Skeletal muscle cell (primary cell): ENCODE data around the gene LAYN.

Source experiments
- DNase-seq: peaks from one replicate; pipeline ENCODE4 v3.0.0-alpha.2; 2010; ENCODE audit warnings: low read depth
- H3K4me3 ChIP-seq: 2 replicates; pipeline ENCODE4 v1.5.1; 2011; ENCODE audit warnings: low read depth, mild to moderate bottlenecking, control low read depth, low read length, moderate library complexity

The LAYN gene

DNA sequence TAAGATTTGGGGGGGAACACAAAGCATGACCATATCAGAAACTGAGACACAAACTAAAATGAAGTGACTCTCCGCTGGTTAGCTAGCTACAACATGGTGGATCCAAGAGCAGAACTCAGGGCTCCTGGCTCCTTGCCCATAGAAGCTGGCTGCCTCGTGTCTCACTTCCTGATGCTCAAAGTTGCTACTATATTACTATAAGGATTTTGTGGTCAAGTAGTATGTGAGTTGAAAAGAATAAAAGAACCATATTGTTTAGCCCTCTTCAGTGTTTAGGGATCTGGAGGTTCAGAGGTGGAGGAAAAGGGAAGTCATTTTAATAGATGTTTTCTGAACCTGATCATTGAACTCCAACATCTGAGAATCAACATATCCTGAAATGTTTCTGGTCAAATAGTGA, 44.9 kb downstream of the LAYN start:
- DNase-seq: no peak
- no peak overlapping the region for H3K4me3 ChIP-seq

DNA sequence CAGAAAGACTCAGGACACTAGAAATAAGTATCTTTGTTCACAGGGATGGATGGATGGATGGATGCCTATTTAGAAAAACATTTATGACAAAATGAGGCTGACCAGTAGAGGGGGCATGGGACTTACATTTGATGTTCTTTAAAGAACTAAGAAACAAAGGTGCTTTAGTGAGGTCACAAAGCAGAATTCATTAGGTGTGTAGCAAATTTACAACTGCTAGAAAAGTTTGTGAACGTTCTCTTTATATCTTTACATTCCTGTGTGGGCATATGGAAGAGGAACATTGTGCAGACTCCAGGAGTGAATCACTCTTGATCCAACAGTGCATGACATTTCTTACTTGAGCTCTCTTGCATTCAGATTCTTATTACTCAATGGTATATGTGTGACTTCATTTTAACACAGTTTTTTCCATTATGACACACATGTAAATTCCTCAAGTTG, 45.9 kb downstream of the LAYN start:
- no peak for DNase-seq

DNA sequence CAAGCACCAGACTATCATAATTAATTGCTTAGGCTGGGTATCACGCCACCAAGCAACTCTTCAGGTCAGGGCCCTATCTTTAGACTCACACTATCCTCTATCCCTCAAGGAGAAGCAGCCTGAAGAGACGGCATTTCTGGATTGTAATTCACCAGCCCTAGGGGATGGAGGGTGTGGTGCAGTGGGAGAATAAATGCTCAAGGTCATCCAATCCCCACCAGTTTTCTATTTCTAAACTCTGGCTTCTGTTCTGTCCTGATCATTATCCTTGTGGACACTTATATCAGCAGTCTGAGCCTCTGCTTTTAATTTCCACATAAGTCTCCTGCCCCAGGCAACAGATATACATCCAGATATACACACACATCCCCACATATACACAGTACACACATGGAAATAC, 48.6 kb downstream of the LAYN start:
- DNase-seq: no peak
- H3K4me3 ChIP-seq: no peak overlapping the region

More for the DNA sequence above, 45.9 kb downstream of the LAYN start:
- no peak overlapping the region for H3K4me3 ChIP-seq

DNA sequence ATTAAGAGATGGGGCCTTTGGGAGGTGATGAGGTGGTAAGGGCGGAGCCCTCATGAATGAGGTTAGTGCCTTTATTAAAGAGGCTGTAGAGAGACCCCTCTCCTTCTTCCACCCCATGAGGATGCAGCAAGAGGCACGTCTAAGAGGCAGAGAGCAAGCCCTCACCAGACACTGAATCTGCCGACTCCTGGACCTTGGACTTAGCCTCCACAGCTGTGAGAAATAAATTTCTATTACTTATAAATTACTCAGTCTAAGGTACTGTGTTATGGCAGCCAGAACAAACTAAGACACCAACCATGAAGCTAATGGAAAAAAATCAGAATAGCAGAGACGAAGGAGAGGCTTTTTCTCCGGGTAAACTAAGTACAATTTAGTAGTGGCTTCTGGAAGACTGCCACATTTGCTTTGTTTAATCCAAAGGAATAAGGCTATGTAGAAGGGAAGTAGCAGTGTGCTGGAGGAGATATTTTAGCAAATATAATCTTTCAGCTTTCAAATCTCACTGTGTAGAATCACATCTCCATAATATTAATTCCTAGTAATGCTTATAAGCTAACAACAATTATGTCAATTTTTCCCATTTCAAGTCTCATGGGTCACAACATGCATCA, 49.5 kb downstream of the LAYN start:
- no peak for DNase-seq
- no peak overlapping the region for H3K4me3 ChIP-seq

DNA sequence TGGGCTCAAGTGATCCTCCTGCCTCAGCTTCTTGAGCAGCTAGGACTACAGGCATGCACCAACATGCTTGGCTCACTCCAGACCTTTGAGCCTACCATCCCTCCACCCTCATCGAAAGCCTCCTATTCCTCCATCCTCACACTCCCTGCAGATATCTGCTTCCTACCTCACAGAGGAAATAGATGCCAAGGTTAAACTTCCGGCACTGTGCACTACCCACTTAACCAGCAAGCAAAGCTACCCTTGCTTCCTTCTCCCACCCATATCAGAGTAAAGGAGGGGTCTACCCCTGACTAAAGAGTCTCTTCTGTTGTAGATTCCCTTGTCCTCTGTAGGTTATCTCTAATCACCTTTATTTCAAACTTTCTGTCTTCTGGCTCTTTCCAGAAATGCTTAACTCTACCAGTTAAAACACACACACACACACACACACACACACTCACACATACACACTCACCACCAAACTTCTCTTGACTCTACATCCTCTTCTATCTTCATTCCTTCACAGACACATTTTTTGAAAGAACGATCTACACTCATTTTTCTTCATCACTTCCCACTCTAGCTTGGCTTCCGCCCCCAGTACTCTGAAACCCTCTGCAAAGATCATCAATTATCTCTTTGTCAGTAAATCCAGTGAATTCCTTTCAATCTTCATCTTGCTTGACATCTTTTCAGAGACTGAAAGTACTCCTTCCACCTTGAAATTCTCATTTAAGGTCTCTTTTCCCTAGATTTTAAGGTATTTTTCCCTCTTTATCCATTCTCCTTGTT, 50.9 kb downstream of the LAYN start:
- no peak overlapping the region for H3K4me3 ChIP-seq
- no peak for DNase-seq

DNA sequence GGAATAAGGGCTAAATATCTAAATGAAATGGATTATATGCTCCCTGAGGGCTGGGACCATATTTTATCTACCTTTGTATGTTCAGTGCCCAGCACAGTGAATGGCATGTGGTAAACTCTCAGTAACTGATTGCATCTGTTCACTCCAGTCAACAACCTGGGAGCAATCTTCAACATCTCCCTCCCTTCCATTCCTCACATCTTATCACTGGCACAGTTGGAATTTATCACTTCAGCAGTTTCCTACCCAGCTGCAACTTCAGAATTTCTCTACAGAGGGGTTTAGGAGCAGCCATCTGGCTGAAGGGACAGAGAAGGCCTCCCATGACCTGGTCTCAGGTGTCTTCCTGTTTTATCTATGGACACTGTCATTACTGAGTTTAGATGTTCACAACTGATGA, 52.0 kb downstream of the LAYN start:
- no peak overlapping the region for H3K4me3 ChIP-seq
- no peak for DNase-seq

DNA sequence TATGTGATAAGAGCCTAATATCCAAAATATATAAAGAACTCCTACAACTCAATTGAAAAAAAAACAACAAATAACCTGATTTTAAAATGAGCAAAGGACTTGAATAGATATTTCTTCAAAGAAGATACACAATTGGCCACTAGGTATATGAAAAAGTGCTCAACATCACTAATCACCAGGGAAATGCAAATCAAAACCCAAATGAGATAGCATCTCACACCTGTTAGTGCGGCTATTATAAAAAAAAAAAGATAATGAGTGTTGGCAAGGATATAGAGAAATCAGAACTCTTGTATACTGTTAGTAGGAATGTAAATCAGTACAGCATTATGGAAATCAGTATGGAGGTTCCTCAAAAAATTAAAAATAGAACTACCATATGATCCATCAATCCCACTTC, 55.8 kb downstream of the LAYN start:
- no peak overlapping the region for H3K4me3 ChIP-seq
- DNase-seq: no peak

DNA sequence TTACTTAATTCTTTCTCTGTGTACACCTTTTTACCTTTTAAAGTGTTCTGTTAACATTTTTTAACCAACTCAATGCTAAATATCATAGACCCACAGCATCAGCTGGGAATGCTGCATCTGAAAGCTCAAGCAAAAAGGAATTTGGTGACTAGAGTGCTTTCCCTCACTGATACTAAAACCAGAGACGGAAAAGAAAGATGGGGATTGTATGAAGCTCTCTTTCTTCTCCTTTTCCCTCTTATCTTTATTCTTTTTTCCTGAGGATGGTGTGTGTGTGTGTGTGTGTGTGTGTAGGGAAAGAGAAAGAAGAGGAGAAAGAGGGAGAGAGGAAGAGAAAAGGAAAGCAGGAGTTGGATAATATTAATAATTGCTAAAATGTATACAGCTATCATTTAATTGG, 57.6 kb downstream of the LAYN start:
- no peak overlapping the region for H3K4me3 ChIP-seq
- no peak for DNase-seq

DNA sequence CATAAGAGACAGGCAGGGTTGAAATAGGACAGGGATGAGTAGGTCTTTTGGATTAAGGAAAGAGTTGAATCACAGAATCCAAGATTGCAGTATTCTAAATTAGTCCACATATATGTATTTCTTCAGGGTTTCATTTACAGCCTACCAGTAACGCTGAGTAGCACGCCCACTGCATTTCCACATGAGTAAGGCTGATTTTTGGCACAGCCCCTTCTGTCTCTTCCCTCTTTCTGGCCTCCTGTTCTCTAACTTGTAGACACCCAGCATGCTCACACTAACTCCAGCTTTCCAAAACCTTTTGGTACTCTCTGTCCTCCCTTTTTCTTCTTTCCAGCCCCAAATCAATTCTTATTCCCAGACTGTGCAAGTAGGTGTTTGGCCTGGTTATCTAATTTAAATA, 58.0 kb downstream of the LAYN start:
- DNase-seq: peak; percentile 77

DNA sequence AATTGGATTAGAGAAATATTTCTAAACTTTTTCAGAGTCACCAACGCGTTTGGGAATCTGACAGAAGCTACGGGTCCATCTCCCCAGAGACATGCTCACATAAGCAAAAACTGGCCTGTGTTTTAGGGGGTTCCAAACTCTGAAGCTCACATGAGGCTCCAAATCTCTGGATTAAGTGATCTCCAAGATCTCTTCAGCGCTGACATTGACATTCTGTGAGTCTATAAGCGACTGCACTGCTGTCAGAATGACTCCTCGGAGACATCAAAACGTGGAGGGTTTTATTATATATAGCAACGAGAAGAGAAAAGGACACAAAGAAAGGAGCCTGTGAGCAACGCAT, 61.1 kb downstream of the LAYN start:
- peak overlapping the region; percentile 46 for H3K4me3 ChIP-seq
- DNase-seq: no peak

More for the DNA sequence above, 58.0 kb downstream of the LAYN start:
- no peak overlapping the region for H3K4me3 ChIP-seq

DNA sequence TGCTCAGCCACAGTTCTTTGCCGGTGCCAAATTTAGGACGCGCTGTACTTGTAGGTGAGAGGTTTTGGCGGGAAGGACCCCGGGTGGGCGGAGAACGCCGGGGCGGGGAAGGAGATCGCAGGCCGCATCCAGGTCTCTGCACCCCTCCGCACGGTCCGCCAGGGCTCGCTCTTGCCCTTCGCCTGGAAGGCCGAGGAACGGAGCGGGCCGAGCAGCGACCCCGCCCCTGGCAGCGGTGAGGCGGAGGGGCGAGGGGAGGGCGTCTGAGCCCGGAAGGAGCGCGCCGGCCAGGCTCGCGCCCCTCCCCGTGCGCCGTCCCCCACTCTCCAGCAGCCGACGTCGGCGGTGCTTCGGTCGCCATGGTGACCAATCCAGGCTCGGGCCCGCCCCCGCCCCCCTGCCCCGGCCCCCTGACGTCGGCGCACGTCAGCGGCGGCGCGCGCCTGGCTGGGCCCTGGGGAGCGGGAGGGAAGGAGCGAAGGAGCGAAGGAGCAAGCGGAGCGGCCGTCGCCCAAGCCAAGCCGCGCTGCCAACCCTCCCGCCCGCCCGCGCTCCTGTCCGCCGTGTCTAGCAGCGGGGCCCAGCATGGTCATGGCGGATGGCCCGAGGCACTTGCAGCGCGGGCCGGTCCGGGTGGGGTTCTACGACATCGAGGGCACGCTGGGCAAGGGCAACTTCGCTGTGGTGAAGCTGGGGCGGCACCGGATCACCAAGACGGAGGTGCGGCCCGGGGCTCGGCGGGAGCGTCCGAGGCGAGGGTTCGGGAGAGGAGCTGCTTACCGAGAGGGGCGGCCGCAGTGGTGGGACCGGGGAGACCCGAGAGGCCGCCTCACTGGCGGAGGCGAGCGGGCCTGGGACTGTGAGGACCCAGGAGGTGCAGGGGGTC, 61.7 kb downstream of the LAYN start, which contains the start of gene SIK2:
Gene SIK2 (plus strand): TSS at position 471 of the 886 bp plus-strand sequence. CDS start 115 bp downstream, at position 586.
- peak within 1 kb of the TSS; percentile 87 for H3K4me3 ChIP-seq
- DNase-seq: peak; percentile 90

DNA sequence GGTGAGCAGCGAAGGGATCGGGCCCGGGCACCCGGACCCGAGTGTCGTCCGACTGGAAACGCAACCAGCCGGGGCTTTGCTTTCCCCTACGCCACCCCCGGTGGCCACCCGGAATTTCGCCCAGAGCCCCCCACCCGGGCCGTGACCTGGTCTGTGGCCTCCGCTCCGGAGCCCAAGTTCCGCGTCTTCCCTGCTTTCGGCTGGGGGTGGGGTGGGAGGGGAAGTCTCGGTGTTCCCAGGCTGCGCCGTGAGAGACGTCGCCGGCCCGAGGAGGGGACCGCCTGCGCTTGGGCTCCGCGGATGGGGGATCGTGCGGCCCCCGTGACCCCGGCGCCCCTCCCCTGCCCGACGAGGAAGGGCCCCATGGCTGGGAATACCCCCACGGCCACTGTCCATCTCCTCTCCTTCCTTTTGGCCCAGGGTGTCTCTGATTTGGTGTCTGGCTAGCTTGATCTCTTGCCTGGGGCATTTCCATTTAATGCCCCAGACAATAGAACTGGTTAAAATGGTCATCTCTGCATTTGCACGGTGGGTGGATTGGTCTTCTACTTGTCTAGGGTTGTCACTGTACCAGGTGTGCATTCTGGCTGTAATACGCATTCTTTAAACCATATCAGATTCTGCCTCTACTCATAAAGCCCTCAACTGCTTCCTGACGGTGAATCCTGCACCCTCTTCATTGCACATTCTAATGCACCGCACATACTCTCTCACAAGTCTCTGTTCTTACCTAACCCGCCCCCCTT, 62.5 kb downstream of the LAYN start:
- DNase-seq: no peak
- peak overlapping the region; percentile 87 for H3K4me3 ChIP-seq

DNA sequence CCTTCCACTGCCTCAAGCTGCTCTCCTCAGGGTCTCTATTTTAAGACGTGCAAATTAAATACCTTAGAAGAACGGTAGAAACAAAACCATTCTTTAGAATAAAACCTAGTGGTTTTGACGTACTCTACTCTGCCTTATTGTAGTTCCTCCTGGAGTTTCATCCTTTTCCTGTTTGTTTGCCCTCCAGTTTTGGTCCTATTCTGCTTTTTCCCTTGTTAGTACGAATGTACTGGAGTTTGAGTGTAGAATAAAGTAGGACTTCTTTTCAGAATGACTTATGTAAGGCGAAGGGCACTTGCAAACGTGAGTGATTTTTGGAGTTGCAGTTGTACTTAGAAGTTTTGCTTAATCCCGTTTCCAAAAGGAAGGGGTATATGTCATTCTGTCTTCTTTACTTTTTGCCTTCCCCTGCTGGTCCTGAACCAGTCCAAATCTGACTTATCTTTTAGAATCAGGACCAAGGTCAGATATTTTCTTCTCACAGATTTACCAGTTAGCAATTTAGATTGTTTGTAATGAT, 63.2 kb downstream of the LAYN start:
- peak overlapping the region; percentile 87 for H3K4me3 ChIP-seq
- no peak for DNase-seq

DNA sequence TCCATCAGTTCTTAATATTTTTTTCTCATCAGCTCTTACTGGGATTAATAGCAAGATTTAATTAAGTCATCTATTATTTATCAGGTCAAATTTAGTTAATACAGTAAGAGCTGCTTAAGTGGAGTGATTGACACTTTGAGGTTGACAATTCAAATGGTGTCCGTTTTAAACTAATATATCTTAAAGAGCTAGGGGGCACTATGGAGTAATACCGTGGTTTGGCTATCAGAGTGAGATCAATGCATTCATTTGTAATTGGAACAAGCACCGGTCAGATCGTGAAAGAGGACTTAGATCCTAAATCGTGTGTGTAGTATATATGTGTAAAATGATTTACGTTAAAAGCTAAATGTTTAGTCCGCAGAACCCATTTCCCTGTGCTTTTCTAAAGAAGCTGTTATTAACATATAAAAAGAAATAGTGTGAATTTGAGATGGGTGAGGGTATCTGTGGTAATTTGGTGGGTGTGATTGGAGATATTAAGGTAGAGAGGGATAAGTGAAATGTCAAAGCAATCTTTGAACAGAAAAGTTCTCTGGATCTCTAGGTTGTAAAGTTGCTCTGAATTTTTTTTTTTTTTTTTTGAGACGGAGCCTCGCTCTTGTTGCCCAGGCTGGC, 64.0 kb downstream of the LAYN start:
- peak overlapping the region; percentile 87 for H3K4me3 ChIP-seq
- DNase-seq: no peak

DNA sequence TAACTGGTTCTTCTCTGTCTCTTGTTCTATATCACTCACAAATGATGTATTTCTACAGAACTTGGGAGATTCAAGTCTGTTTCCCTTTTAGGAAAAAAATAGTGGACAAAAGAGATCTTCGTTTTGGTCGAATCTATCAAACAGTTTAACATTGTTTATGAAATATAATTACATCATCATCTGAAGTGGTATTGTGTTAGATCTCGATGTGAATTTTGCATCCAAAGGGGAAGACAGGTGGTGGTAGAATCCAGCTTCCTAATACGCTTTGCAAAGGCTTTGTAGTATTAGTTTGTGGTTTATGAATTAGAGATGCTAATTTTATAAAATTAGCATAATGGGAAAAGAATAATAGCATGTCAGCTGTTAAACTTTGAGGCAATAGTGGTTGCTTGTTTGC, 65.2 kb downstream of the LAYN start:
- DNase-seq: no peak
- H3K4me3 ChIP-seq: no peak overlapping the region

DNA sequence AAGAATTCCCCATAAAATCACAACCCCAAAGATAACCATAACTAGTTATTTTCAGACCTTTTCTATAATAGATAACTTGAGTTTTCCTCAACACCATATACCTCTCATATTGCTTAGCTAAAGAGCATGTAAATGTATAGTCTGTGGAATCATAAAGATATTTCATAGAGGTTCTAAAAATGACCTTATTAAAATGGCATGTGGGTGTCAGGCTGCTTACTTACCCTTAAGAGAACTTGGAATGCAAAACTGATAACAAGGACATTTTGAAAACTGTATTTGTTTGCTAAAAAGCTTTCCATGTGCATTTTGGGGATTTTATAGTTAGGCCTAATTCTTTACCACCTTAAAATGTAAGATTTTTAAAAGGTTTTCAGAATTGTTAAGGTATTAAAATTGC, 66.5 kb downstream of the LAYN start:
- no peak for DNase-seq
- no peak overlapping the region for H3K4me3 ChIP-seq

DNA sequence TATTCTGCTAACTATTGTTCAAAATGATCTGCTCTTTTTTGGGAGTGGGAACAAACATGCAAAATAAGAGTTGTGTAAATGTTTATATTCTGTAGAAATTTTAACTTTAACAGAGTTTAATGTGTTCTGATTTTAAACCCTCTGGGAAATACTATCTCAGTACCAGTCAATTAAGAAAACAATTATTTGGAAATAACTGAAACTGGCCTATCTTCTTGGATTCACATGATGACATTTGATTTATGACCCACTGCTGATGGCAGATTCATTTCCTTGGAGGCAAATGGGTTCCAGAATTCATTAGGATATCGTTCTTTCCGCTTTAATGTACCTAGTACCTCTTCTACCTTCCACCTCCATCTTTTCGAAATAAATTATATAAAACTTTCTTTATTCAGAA, 67.2 kb downstream of the LAYN start:
- H3K4me3 ChIP-seq: no peak overlapping the region
- no peak for DNase-seq
